Measurements from ENCODE around the gene AHCYL1.
A peak's percentile ranks its signal among the peaks of the same experiment; 100 is the strongest.
"Not testable (repeated sequence)": the region's sequence is repeated elsewhere in the genome, so short reads cannot be mapped to it uniquely, and the experiment has no call there.

The AHCYL1 gene

DNA sequence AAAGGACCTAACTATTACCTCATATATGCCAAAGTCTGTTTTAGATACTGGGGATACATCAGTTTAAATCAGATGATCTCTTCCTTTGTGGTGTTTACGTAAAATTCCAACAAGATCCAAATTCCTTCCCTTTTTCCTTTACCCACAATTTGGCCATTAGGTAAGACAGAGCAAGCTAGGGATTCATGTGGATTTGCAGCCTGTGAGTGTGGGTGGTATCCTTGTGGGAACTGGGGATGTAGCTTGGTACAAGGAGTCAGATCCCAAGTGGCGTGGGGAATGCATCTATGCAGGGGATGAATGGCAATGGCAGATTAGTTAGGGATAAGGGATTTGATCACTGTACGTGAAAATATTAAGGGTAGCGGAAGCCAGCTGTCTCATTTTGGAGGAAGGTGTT lies 40.0 kb downstream of the AHCYL1 start:
- FAIRE-seq (no peak), DNase-seq (ENCODE audit: insufficient read length) (no peak)
- no peak for TF ChIP-seq TAF1 (IDR thresholded peaks at IDR 0.05; ENCODE audit: borderline replicate concordance, low read depth, low read length)
- no peak for TF ChIP-seq POLR2A (IDR thresholded peaks at IDR 0.05; ENCODE audit: low read depth, low read length)
- TF ChIP-seq POLR2AphosphoS5 (IDR thresholded peaks at IDR 0.05; ENCODE audit: low read depth, low read length), result no peak

DNA sequence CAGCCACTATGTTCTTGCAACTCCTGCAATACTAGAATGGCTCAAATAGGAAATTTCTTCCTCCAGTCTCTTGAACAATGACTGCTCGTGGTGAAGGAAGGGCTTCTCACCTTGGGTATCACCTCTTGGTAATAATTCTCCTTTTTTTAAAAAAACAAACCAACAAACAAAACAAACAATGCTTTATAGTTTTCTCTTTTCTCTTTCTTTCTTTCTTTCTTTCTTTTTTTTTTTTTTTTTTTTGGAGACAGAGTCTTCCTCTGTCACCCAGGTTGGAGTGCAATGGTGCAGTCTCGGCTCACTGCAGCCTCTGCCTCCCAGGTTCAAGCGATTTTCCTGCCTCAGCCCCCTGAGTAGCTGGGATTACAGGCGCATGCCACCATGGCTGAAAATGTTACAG lies 46.1 kb downstream of the AHCYL1 start:
- not testable (repeated sequence) for DNase-seq (ENCODE audit: insufficient read length); FAIRE-seq

- FAIRE-seq (no peak), DNase-seq (ENCODE audit: insufficient read length) (no peak)
- TF ChIP-seq TAF1 (IDR thresholded peaks at IDR 0.05; ENCODE audit: borderline replicate concordance, low read depth, low read length) (no peak), POLR2A (IDR thresholded peaks at IDR 0.05; ENCODE audit: low read depth, low read length) (no peak), POLR2AphosphoS5 (IDR thresholded peaks at IDR 0.05; ENCODE audit: low read depth, low read length) (no peak)
Measured at GRCh38 chr1:110032327-110032726, 47.8 kb downstream of the AHCYL1 start.

- no peak for DNase-seq (ENCODE audit: insufficient read length)
- FAIRE-seq, result no peak
- TF ChIP-seq POLR2A (IDR thresholded peaks at IDR 0.05; ENCODE audit: low read depth, low read length) (no peak), TAF1 (IDR thresholded peaks at IDR 0.05; ENCODE audit: borderline replicate concordance, low read depth, low read length) (no peak), POLR2AphosphoS5 (IDR thresholded peaks at IDR 0.05; ENCODE audit: low read depth, low read length) (no peak)
Measured at GRCh38 chr1:110033421-110033820, 48.9 kb downstream of the AHCYL1 start.

DNA sequence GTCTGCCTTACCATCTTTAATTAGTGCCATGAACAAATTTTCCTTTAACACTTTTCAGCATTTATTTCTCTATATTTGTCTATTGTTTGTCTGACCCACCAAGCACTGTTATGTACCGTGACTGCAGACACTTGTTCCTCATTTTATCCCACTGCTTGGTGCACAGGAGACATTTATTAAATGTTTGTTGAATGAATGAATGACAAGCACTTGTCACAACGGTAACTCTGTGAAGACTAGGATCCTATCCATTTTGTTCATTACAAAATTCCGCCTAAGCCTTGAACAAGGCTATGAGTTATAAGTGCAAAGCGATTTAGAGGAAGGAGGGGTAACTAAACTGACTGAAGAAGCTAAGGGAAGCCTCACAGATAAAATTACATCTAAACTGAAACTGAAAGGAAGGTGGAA lies 49.5 kb downstream of the AHCYL1 start:
- TF ChIP-seq TAF1 (IDR thresholded peaks at IDR 0.05; ENCODE audit: borderline replicate concordance, low read depth, low read length), result 0 out of 2 replicates have a peak, but pooled peaks have one; percentile 25
- TF ChIP-seq POLR2A (IDR thresholded peaks at IDR 0.05; ENCODE audit: low read depth, low read length), result no peak
- no peak for DNase-seq (ENCODE audit: insufficient read length)
- FAIRE-seq, result no peak

DNA sequence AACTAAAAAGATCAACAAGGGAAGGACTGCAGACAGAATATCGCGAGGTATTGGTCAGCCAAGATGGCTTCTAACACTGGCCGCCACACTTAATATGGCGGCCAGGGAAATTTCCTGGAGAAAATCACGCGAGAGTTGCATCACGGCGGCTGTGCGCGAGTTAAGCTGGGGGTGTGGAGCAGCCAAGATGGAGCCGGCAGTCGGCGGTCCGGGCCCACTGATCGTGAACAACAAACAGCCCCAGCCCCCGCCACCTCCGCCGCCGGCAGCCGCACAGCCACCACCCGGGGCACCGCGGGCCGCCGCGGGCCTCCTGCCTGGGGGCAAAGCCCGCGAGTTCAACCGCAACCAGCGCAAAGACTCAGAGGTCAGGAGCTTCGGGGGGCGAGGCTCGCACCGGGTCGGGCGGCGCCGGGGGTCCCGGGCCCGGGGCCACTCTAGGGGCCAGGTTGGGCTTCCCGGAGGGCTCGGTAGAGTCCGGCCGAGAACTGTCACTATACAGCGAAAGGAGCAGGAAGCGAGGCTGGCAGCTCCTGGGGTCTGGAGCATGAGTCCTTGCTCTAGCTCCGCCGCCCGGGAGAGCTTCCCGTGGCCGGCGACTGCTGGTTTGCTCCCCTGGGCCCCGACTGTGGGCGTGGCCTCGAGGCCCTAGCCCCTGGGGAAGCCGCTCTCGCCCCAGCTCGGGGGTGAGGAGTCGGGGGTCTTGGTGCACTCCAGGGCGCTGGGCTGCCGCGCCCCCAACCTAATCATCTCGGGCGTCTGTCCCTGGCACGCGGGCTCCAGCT lies 50.1 kb downstream of the AHCYL1 start, which contains the start of gene STRIP1:
Gene STRIP1 (plus strand): TSS at position 174 of the 785 bp plus-strand sequence. CDS start 14 bp downstream, at position 188.
- FAIRE-seq (peak; percentile 85), DNase-seq (ENCODE audit: insufficient read length) (peak; percentile 72)

GRCh38 chr1:110035236-110035752 lies 50.7 kb downstream of the AHCYL1 start:
- no peak for FAIRE-seq
- TF ChIP-seq TAF1 (IDR thresholded peaks at IDR 0.05; ENCODE audit: borderline replicate concordance, low read depth, low read length), result no peak
- no peak for TF ChIP-seq POLR2A (IDR thresholded peaks at IDR 0.05; ENCODE audit: low read depth, low read length)
- no peak for TF ChIP-seq POLR2AphosphoS5 (IDR thresholded peaks at IDR 0.05; ENCODE audit: low read depth, low read length)
- no peak for DNase-seq (ENCODE audit: insufficient read length)

More for the DNA sequence above, 50.1 kb downstream of the AHCYL1 start, which contains the start of gene STRIP1:
- TF ChIP-seq POLR2A (IDR thresholded peaks at IDR 0.05; ENCODE audit: low read depth, low read length) (peak; percentile 66; the same call in 1 of the 2 replicates), POLR2AphosphoS5 (IDR thresholded peaks at IDR 0.05; ENCODE audit: low read depth, low read length) (peak; percentile 77; the same call in 1 of the 2 replicates), TAF1 (IDR thresholded peaks at IDR 0.05; ENCODE audit: borderline replicate concordance, low read depth, low read length) (0 out of 2 replicates have a peak, but pooled peaks have one; percentile 33)

DNA sequence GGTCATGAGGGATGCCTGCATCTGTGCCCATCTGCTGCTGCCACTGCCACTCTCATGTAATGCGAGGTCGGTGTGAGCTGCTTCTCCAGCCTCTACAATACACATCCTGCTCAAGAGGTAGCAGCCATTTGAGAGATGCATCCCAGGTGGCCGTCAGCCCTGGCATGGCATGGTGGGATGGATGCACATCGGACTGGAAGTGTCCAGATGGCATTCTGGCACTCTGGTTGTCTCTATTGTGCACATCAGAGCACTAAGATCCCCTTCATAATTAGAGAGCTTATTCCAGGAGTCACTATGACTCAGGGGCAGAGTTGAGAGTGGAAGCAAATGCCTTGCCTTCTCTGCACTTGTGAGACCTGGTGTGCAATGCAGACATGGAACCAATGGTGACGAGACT lies 53.7 kb downstream of the AHCYL1 start:
- no peak for DNase-seq (ENCODE audit: insufficient read length)
- no peak for FAIRE-seq
- TF ChIP-seq POLR2AphosphoS5 (IDR thresholded peaks at IDR 0.05; ENCODE audit: low read depth, low read length) (no peak), TAF1 (IDR thresholded peaks at IDR 0.05; ENCODE audit: borderline replicate concordance, low read depth, low read length) (no peak), POLR2A (IDR thresholded peaks at IDR 0.05; ENCODE audit: low read depth, low read length) (no peak)

GRCh38 chr1:110039641-110040040 lies 55.1 kb downstream of the AHCYL1 start:
- no peak for FAIRE-seq
- no peak for TF ChIP-seq POLR2A (IDR thresholded peaks at IDR 0.05; ENCODE audit: low read depth, low read length)
- no peak for TF ChIP-seq POLR2AphosphoS5 (IDR thresholded peaks at IDR 0.05; ENCODE audit: low read depth, low read length)
- TF ChIP-seq TAF1 (IDR thresholded peaks at IDR 0.05; ENCODE audit: borderline replicate concordance, low read depth, low read length), result no peak

GRCh38 chr1:110040548-110040947 lies 56.0 kb downstream of the AHCYL1 start:
- TF ChIP-seq POLR2A (IDR thresholded peaks at IDR 0.05; ENCODE audit: low read depth, low read length) (0 out of 2 replicates have a peak, but pooled peaks have one; percentile 19), TAF1 (IDR thresholded peaks at IDR 0.05; ENCODE audit: borderline replicate concordance, low read depth, low read length) (no peak), POLR2AphosphoS5 (IDR thresholded peaks at IDR 0.05; ENCODE audit: low read depth, low read length) (no peak)
- DNase-seq (ENCODE audit: insufficient read length) (no peak), FAIRE-seq (no peak)

More at GRCh38 chr1:110039641-110040040, 55.1 kb downstream of the AHCYL1 start:
- no peak for DNase-seq (ENCODE audit: insufficient read length)

DNA sequence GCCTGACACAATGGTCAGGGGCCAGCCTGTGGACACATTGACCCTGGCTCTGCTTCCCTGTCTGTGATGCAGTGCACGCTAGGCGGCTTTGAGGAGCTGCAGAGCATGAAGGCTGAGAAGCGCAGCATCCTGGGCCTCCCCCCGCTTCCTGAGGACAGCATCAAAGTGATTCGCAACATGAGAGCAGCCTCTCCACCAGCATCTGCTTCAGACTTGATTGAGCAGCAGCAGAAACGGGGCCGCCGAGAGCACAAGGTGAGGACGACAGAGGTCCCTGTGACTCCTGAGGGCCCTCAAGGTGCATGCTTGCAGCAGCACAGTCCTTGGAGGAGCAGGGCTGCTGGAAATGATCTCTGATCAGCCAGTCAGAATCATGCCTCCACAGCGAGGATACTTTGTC lies 58.5 kb downstream of the AHCYL1 start:
- FAIRE-seq, result no peak
- no peak for TF ChIP-seq POLR2A (IDR thresholded peaks at IDR 0.05; ENCODE audit: low read depth, low read length)
- no peak for TF ChIP-seq POLR2AphosphoS5 (IDR thresholded peaks at IDR 0.05; ENCODE audit: low read depth, low read length)
- no peak for TF ChIP-seq TAF1 (IDR thresholded peaks at IDR 0.05; ENCODE audit: borderline replicate concordance, low read depth, low read length)
- DNase-seq (ENCODE audit: insufficient read length), result no peak

GRCh38 chr1:110047463-110047862 lies 62.9 kb downstream of the AHCYL1 start:
- TF ChIP-seq POLR2AphosphoS5 (IDR thresholded peaks at IDR 0.05; ENCODE audit: low read depth, low read length) (no peak), POLR2A (IDR thresholded peaks at IDR 0.05; ENCODE audit: low read depth, low read length) (no peak)
- no peak for FAIRE-seq
- DNase-seq (ENCODE audit: insufficient read length), result no peak
